Erythroblast (primary cell): ENCODE results near the gene NRP1.

Experiments
- GATA1 ChIP-seq: IDR thresholded peaks from 2 replicates; pipeline ENCODE4 v1.6.1; 2011; ENCODE audit warnings: low read depth, mild to moderate bottlenecking, control low read depth, low read length, moderate library complexity
- POLR2A ChIP-seq: IDR thresholded peaks from 2 replicates; pipeline ENCODE4 v1.6.1; 2011; ENCODE audit warnings: mild to moderate bottlenecking, low read length

- TF ChIP-seq POLR2A (no peak), GATA1 (no peak)
These were observed 182.3 kb downstream of the NRP1 start for GRCh38 chr10:33152146-33152545.
